HepG2 (cell line): ENCODE measurements around the gene KIF25.

ENCODE experiments used
- CBFB ChIP-seq: sonication (generic); formaldehyde crosslinking; IDR thresholded peaks from 2 replicates; pipeline ENCODE4 v1.4.0; 2020; ENCODE audit warnings: missing genetic modification reagents
- EHMT2 ChIP-seq: fragments of 200-600 bp; sonication (generic); IDR thresholded peaks from 2 replicates; pipeline ENCODE4 v1.7.0; 2017; ENCODE audit warnings: antibody characterized with exemption, low read depth, low read length, borderline replicate concordance
- NFYB ChIP-seq: sonication (generic); formaldehyde crosslinking; IDR thresholded peaks from 2 replicates; pipeline ENCODE4 v1.4.0; 2020; ENCODE audit warnings: missing genetic modification reagents
- NR2F6 ChIP-seq, 2 experiments: IDR thresholded peaks; 2 replicates each; pipeline ENCODE4 v1.6.1; 2016; ENCODE audit warnings: antibody characterized with exemption in 1 of 2, mild to moderate bottlenecking in 1 of 2
- PRPF4 ChIP-seq: fragments of 200-400 bp; formaldehyde crosslinking; IDR thresholded peaks from 2 replicates; pipeline ENCODE4 v1.6.1; 2016; ENCODE audit warnings: low read length, low read depth; ENCODE audit not compliant: poor library complexity, severe bottlenecking
- ZNF567 ChIP-seq: sonication (generic); formaldehyde crosslinking; IDR thresholded peaks from 2 replicates; pipeline ENCODE4 v1.8.1; 2023; ENCODE audit warnings: mild to moderate bottlenecking, missing genetic modification reagents, borderline replicate concordance
- TF ChIP-seq, protein P1 (sequence below): sonication (generic); formaldehyde crosslinking; IDR thresholded peaks from 2 replicates; pipeline ENCODE4 v1.5.0; 2020; ENCODE audit warnings: mild to moderate bottlenecking, missing genetic modification reagents, moderate library complexity

GRCh38 chr6:168043848-168044415 is 46.5 kb downstream of the KIF25 start:
- TF ChIP-seq, protein P1, sequence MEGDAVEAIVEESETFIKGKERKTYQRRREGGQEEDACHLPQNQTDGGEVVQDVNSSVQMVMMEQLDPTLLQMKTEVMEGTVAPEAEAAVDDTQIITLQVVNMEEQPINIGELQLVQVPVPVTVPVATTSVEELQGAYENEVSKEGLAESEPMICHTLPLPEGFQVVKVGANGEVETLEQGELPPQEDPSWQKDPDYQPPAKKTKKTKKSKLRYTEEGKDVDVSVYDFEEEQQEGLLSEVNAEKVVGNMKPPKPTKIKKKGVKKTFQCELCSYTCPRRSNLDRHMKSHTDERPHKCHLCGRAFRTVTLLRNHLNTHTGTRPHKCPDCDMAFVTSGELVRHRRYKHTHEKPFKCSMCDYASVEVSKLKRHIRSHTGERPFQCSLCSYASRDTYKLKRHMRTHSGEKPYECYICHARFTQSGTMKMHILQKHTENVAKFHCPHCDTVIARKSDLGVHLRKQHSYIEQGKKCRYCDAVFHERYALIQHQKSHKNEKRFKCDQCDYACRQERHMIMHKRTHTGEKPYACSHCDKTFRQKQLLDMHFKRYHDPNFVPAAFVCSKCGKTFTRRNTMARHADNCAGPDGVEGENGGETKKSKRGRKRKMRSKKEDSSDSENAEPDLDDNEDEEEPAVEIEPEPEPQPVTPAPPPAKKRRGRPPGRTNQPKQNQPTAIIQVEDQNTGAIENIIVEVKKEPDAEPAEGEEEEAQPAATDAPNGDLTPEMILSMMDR (CRISPR knock-in tag) = no peak
- TF ChIP-seq NR2F6 (IDR thresholded peaks at IDR 0.05) (no peak), NR2F6 (CRISPR knock-in tag; IDR thresholded peaks at IDR 0.05) (no peak), PRPF4 (no peak), EHMT2 (no peak), CBFB (no peak), ZNF567 (no peak), NFYB (CRISPR knock-in tag) (no peak)
